ENCODE measurements around the gene CGNL1. TPM values are rescaled to one million over a fixed set of nuclear protein-coding genes. Genes with fewer than 3 reads are reported as not detected.

Gene CGNL1
- total RNA-seq, 1 experiment from 2014 or later: 3.3 TPM

DNA sequence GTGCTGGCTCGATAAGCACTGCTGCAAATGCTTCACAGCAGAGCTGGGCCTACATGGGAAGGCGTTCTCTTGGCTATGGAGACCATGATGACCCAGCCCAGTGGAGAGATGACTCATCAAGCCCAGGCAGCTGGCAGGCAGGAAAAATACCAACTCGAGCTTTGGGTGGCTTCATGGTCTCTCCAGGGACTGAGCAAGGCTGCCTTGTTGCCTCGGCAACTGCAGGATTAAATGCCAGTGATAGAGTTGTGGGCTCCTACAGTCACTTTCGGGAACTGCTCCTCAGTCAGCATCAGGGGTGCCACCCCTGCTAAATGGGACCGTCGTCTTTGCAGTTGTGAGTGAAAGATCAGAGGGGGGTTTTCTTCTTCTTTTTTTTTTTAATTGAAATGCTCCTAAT, 160.8 kb downstream of the CGNL1 start:
- intact Hi-C loops (cut with micrococcal nuclease; ENCODE audit: unreplicated experiment): no loop called here
- BruUV-seq (replicated peaks): no TSS peak
- CTCF ChIA-PET: interaction anchor here (1.5 kb wide), 1 partner anchor 196 kb away, joined by 3 read pairs; no protein-coding TSS in a partner anchor
- no peak overlapping the region for H3K27ac Mint-ChIP-seq (ENCODE audit: unreplicated experiment)
- peaks cover 36% of the 10 kb centered on the region for H3K27me3 Mint-ChIP-seq (ENCODE audit: unreplicated experiment)
- H3K36me3 Mint-ChIP-seq (ENCODE audit: insufficient read depth, unreplicated experiment): no peaks in the 10 kb centered on the region
- TF ChIP-seq, protein P1, sequence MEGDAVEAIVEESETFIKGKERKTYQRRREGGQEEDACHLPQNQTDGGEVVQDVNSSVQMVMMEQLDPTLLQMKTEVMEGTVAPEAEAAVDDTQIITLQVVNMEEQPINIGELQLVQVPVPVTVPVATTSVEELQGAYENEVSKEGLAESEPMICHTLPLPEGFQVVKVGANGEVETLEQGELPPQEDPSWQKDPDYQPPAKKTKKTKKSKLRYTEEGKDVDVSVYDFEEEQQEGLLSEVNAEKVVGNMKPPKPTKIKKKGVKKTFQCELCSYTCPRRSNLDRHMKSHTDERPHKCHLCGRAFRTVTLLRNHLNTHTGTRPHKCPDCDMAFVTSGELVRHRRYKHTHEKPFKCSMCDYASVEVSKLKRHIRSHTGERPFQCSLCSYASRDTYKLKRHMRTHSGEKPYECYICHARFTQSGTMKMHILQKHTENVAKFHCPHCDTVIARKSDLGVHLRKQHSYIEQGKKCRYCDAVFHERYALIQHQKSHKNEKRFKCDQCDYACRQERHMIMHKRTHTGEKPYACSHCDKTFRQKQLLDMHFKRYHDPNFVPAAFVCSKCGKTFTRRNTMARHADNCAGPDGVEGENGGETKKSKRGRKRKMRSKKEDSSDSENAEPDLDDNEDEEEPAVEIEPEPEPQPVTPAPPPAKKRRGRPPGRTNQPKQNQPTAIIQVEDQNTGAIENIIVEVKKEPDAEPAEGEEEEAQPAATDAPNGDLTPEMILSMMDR (IDR thresholded peaks at IDR 0.05; ENCODE audit: unreplicated experiment): no peak
- H3K9me3 Mint-ChIP-seq (ENCODE audit: low read depth, unreplicated experiment): no peaks in the 10 kb centered on the region
- no peak overlapping the region for H3K4me3 Mint-ChIP-seq (ENCODE audit: low read depth, unreplicated experiment)
- no peak for DNase-seq
- H3K4me1 Mint-ChIP-seq (ENCODE audit: low read depth, unreplicated experiment): no peaks in the 10 kb centered on the region

DNA sequence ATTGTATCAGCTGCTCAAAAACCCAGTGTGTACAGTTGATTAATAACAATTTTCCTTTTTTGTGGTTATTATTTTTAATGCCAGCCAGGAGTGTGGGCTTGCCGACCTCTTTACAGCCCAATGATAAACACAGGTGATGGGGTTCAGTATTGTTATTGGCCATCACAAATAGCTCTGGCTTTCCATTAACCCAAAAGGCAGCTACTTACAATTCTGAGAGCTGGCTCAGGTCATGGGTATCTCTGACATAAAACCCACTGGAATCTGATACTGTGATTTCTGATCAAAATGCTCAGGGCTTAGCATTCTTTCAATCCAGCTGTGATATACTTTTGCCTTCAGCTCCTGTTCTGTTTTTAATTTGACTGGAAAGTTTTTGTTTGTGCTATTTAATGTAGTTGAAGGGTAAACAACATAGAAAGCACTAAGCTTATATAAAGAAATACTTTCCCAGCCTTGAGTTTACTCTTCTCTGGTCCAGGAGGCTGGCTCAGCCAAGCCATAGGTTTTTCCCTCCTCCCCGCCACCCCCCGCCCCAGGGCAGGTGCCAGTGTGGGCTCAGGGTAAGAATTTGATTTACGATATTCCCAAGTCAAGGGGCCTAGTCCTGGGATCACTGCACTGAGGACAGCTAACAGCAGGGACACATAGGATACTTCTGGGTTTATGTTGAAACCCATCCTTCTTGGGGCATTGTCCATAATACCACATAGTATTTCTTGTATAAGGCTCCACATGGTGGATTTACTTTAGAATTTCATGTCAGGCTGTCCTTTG, 161.4 kb downstream of the CGNL1 start:
- no peak for DNase-seq
- H3K36me3 Mint-ChIP-seq (ENCODE audit: insufficient read depth, unreplicated experiment): no peaks in the 10 kb centered on the region
- no peaks in the 10 kb centered on the region for H3K9me3 Mint-ChIP-seq (ENCODE audit: low read depth, unreplicated experiment)
- no peak overlapping the region for H3K4me3 Mint-ChIP-seq (ENCODE audit: low read depth, unreplicated experiment)
- no peak overlapping the region for H3K27ac Mint-ChIP-seq (ENCODE audit: unreplicated experiment)
- no peaks in the 10 kb centered on the region for H3K4me1 Mint-ChIP-seq (ENCODE audit: low read depth, unreplicated experiment)
- TF ChIP-seq, protein P1 (IDR thresholded peaks at IDR 0.05; ENCODE audit: unreplicated experiment): no peak
- intact Hi-C loops (cut with micrococcal nuclease; ENCODE audit: unreplicated experiment): no loop called here
- no TSS peak for BruUV-seq (replicated peaks)
- CTCF ChIA-PET: interaction anchor here (1.5 kb wide), 1 partner anchor 197 kb away, joined by 3 read pairs; no protein-coding TSS in a partner anchor
- H3K27me3 Mint-ChIP-seq (ENCODE audit: unreplicated experiment): peaks cover 36% of the 10 kb centered on the region

DNA sequence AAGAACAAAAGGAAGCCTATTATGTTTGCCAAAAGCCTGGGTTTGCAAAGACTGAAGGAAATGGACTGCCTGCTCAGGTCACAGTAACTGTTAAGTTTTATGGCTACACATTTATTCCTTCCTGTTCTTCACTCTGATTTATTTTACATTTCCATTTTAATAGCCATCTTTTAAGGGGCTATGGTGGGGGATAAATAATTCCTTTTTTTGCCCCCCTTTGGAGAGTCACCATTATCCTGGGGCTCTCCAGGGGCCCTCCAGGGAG, 161.9 kb downstream of the CGNL1 start:
- CTCF ChIA-PET: interaction anchor here (1.5 kb wide), 1 partner anchor 197 kb away, joined by 3 read pairs; no protein-coding TSS in a partner anchor
- BruUV-seq (replicated peaks): no TSS peak
- no peak overlapping the region for H3K27ac Mint-ChIP-seq (ENCODE audit: unreplicated experiment)
- TF ChIP-seq, protein P1 (IDR thresholded peaks at IDR 0.05; ENCODE audit: unreplicated experiment): no peak
- peaks cover 36% of the 10 kb centered on the region for H3K27me3 Mint-ChIP-seq (ENCODE audit: unreplicated experiment)
- intact Hi-C loops (cut with micrococcal nuclease; ENCODE audit: unreplicated experiment): no loop called here
- no peaks in the 10 kb centered on the region for H3K36me3 Mint-ChIP-seq (ENCODE audit: insufficient read depth, unreplicated experiment)
- H3K4me1 Mint-ChIP-seq (ENCODE audit: low read depth, unreplicated experiment): no peaks in the 10 kb centered on the region
- H3K4me3 Mint-ChIP-seq (ENCODE audit: low read depth, unreplicated experiment): no peak overlapping the region
- no peaks in the 10 kb centered on the region for H3K9me3 Mint-ChIP-seq (ENCODE audit: low read depth, unreplicated experiment)
- no peak for DNase-seq

DNA sequence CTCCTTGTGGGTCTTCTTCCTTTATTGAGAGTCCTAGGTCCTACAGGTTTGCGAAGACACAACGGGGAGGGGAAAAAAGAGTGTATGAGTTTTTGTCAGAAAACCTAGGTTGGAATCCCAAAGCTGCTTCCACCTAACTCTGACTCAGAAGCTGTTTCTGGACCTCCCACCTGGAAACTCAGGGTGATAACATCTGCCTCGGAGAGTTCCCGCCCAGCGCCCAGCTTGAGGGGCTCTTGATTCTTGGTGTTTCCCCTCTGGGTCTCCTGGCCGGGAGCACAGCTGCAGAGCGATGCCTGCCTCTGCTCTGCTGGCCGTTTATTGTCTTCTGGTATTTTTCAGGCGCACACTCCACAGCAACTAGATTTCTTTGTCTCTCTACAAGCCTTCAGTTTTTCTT, 162.5 kb downstream of the CGNL1 start:
- H3K36me3 Mint-ChIP-seq (ENCODE audit: insufficient read depth, unreplicated experiment): no peaks in the 10 kb centered on the region
- H3K27me3 Mint-ChIP-seq (ENCODE audit: unreplicated experiment): peaks cover 40% of the 10 kb centered on the region
- no peak for DNase-seq
- no peak overlapping the region for H3K4me3 Mint-ChIP-seq (ENCODE audit: low read depth, unreplicated experiment)
- H3K27ac Mint-ChIP-seq (ENCODE audit: unreplicated experiment): no peak overlapping the region
- TF ChIP-seq, protein P1 (IDR thresholded peaks at IDR 0.05; ENCODE audit: unreplicated experiment): no peak
- CTCF ChIA-PET: interaction anchor here (0.5 to 1.1 kb wide), 2 partner anchors 194 to 198 kb away, joined by 3 read pairs; no protein-coding TSS in a partner anchor
- H3K4me1 Mint-ChIP-seq (ENCODE audit: low read depth, unreplicated experiment): no peaks in the 10 kb centered on the region
- BruUV-seq (replicated peaks): no TSS peak
- no peaks in the 10 kb centered on the region for H3K9me3 Mint-ChIP-seq (ENCODE audit: low read depth, unreplicated experiment)
- intact Hi-C loops (cut with micrococcal nuclease; ENCODE audit: unreplicated experiment): no loop called here
